GM20431 (cell line): ENCODE results near the gene MEX3D.

Experiments
- in situ Hi-C: fragments of 300-500 bp; cut with MseI, MboI; formaldehyde crosslinking; loops from one replicate; pipeline ENCODE4 v1.15.0; 2020; ENCODE audit warnings: low sequenced_read_pairs; ENCODE audit not compliant: unreplicated experiment

MEX3D gene

GRCh38 chr19:1598777-1599459, 30.8 kb upstream of the MEX3D start:
- in situ Hi-C loops, result no loop called here

GRCh38 chr19:1593501-1593772, 25.3 kb upstream of the MEX3D start:
- in situ Hi-C loops, result no loop called here

GRCh38 chr19:1592755-1593500, 24.8 kb upstream of the MEX3D start, which contains the start of gene MBD3:
Gene MBD3 (minus strand): TSS chr19:1592865. CDS start chr19:1592631, 234 bp downstream.
- in situ Hi-C loops, result no loop called here

GRCh38 chr19:1592024-1592754, 24.1 kb upstream of the MEX3D start:
- in situ Hi-C loops, result no loop called here

- in situ Hi-C loops, result no loop called here
Observed at GRCh38 chr19:1591421-1592023, 23.4 kb upstream of the MEX3D start.

GRCh38 chr19:1590641-1591397, 22.7 kb upstream of the MEX3D start:
- in situ Hi-C loops, result no loop called here

GRCh38 chr19:1587872-1588271, 19.7 kb upstream of the MEX3D start:
- in situ Hi-C loops, result no loop called here

- in situ Hi-C loops, result no loop called here
Observed at GRCh38 chr19:1585243-1585580, 17.1 kb upstream of the MEX3D start.

GRCh38 chr19:1584500-1585242, 16.5 kb upstream of the MEX3D start:
- in situ Hi-C loops, result no loop called here

GRCh38 chr19:1582201-1582600, 14.1 kb upstream of the MEX3D start:
- in situ Hi-C loops, result no loop called here

- in situ Hi-C loops, result no loop called here
Observed at GRCh38 chr19:1580957-1581356, 12.8 kb upstream of the MEX3D start.

- in situ Hi-C loops, result no loop called here
Observed at GRCh38 chr19:1580382-1580781, 12.3 kb upstream of the MEX3D start.

GRCh38 chr19:1579222-1579621, 11.1 kb upstream of the MEX3D start:
- in situ Hi-C loops, result no loop called here

GRCh38 chr19:1577929-1578618, 9.9 kb upstream of the MEX3D start:
- in situ Hi-C loops, result no loop called here

- in situ Hi-C loops, result no loop called here
Observed at GRCh38 chr19:1577090-1577928, 9.2 kb upstream of the MEX3D start.

- in situ Hi-C loops, result no loop called here
Observed at GRCh38 chr19:1576242-1577089, 8.3 kb upstream of the MEX3D start.
